HS-5 (cell line): ENCODE results near the gene ABLIM2.
"Not testable (repeated sequence)": the region's sequence is repeated elsewhere in the genome, so short reads cannot be mapped to it uniquely, and the experiment has no call there.

Source experiments
- DNase-seq: peaks from one replicate; pipeline ENCODE4 v3.0.0-alpha.2; 2012; ENCODE audit warnings: low read depth

ABLIM2 gene

GRCh38 chr4:7933651-7934510 is 224.7 kb downstream of the ABLIM2 start:
- DNase-seq: no peak

DNA sequence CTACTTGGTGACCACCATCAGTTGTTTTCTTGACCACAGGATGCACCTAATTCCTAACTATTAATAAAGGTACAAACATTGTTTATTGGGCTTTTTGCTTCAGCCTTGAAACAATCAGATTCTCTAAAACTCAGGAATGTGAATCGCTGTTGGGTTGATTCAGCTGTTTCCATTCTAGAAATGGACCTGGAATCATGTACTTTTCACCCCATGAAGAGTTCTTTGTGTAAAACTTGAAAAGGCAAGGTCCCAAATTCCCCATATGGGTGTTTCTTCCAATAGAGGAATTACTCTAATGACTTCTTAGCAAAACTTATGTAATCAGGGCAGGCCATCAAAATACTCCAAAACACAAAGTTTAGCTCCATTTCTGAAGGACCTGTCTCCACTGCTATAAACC is 226.3 kb downstream of the ABLIM2 start:
- no peak for DNase-seq

DNA sequence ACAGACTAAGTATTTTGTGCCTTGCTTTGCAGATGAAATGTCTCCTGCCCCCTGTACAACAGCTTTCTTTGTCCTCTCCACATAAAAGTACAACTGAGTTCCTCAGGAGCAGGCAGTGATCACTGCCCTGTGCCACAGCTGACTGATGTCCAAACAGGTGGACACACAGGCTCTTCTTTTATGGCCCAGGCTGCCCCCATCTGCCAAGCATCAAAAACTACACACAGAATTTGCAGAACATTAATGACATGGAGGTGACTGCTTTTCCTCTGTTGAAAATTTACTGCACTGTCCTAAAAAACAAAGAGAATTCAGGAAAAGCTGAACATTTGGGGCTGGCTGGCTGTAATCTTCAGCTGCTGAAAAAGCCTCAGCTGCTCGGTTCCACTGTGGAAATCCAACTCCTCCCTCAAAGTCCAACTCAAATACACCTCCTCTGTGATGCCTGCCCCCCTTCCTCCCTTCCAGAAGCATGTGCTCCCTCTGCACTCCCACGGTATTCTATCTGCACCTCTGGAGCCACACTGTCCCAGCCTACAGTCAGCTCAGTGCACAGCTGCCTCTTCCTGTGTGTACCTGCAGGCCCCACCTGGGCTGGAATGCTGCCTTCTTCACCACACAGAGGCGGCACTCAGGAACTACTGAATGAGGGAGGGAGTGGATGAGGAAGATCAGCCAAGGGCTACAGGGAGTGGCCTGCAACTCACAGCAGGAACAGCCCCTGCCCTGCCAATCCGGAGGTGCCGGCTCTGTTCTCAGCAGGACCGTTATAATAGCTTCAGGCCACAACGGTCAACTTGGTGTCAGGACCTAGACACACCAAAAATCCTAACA is 229.3 kb downstream of the ABLIM2 start:
- no peak for DNase-seq

- DNase-seq: no peak
Observed at GRCh38 chr4:7928711-7929110, 229.9 kb downstream of the ABLIM2 start.

- no peak for DNase-seq
Observed at GRCh38 chr4:7926822-7927221, 231.8 kb downstream of the ABLIM2 start.

DNA sequence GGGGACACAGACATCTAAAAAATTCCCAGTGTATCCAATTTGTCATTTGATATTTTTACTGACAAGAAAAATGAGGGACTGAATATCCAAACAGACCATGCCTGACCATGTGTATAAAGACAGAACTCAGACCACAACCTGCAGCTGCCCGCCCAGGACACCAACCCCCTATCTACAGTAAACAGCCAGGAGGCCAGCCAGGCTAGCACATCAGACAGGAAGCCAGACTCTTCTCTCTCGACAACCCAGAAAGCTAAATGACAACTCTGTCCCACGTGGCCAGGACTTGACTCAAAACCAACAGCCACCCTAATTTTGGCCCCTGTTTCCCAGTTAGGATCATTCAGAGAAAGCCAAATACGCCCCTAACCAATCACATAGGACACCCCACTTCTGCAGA is 234.0 kb downstream of the ABLIM2 start:
- DNase-seq: no peak

GRCh38 chr4:7924163-7924562 is 234.4 kb downstream of the ABLIM2 start:
- DNase-seq: no peak

GRCh38 chr4:7922466-7922865 is 236.1 kb downstream of the ABLIM2 start:
- DNase-seq: no peak

GRCh38 chr4:7918981-7919380 is 239.6 kb downstream of the ABLIM2 start:
- DNase-seq: no peak

- not testable (repeated sequence) for DNase-seq
Observed at GRCh38 chr4:7918187-7918586, 240.4 kb downstream of the ABLIM2 start.

GRCh38 chr4:7917669-7918068 is 240.9 kb downstream of the ABLIM2 start:
- no peak for DNase-seq

DNA sequence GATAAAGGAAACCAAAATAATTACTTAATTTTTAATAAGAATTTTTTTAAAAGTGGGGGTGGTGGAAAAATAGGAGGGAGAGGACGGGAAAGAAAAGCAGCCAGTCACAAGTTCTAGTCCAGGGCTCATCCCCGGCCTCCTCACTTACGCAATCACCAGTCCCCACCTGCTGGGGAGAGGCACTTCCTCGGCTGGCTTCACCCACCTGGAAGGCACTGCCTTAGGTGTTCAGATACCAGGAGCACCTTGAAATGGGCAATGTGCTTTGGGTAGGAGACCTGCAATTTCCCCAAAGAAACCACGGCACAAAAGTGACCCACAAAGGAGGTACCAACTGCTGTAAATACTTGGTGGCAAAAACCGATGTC is 242.8 kb downstream of the ABLIM2 start:
- DNase-seq: no peak
